Right hindlimb (tissue), 1 donor: ENCODE results near the gene EMX1.
A peak's percentile ranks its signal among the peaks of the same experiment; 100 is the strongest.

Source experiments
- DNase-seq: peaks from one replicate; pipeline ENCODE4 v3.0.0-alpha.2; 2018

Gene EMX1

DNA sequence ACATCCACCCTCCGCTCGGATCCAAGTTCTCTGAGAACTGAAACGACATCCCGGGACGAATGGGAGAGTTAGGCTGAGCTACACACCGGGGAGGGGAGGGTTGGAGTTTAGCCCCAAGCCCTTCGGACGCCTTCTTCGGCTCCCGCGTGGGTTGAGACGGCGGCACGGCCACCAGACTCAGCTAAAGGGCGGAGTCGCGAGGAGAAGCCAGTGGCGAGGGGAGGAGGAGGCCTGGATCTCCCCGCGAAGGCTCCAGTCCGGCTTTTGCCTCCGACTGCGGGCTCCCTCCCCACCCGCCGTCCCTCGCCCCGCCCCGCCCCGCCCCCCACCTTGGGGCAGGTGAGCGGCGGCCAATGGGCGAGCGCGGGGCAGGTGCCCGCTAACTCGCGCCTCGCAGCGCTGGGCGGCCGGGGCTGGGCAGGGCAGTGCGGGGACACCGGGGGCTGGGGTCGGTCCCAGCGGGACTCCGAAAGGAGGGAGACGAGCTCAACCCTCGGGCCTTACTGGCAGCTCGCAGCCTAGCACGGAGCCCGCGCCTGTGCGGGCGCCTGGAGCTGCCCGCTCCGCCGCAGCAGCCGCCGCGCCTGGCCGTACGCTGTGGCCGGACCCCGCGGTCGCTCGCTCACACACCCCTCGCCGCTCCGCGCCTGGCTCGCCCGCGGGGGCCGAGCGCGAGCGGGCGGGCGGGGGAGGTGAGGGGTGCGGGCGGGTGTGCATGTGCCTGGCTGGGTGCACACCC lies at the start of gene EMX1:
Gene EMX1 (plus strand): TSS at position 382 of the 739 bp plus-strand sequence. CDS start 334 bp downstream, at position 716.
- DNase-seq: no peak

DNA sequence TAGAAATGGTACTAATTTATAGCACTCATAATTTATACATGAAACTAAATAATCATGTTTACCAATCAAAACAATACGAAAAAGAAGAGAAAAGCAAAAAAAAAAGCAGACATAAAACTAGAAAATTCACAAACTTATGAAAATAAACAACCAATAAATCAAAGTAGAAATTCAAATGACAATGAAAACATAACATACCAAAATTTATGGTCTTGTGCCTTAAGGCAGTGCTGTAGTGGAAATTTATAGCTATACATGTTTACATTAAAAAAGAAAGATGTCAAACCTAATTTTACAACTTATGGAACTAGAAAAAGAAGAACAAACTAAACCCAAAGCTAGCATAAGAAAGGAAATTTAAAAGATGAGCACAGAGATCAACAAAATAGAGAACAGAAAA lies 46.3 kb upstream of the EMX1 start:
- no peak for DNase-seq

DNA sequence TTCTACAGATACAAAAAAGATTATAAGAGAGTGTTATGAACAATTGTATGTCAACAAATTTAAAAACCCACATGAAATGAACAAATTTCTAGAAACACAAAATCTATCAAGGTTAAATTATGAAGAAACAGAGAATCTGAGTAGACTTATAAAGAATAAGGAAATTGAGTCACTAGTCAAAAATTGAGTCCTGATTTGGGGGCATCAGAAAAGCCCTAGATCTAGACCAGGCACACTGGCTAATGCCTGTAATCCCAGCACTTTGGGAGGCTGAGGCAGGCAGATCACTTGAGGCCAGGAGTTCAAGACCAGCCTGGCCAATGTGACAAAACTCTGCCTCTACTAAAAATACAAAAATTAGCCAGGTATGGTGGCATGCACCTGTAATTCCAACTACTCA lies 45.4 kb upstream of the EMX1 start:
- no peak for DNase-seq

DNA sequence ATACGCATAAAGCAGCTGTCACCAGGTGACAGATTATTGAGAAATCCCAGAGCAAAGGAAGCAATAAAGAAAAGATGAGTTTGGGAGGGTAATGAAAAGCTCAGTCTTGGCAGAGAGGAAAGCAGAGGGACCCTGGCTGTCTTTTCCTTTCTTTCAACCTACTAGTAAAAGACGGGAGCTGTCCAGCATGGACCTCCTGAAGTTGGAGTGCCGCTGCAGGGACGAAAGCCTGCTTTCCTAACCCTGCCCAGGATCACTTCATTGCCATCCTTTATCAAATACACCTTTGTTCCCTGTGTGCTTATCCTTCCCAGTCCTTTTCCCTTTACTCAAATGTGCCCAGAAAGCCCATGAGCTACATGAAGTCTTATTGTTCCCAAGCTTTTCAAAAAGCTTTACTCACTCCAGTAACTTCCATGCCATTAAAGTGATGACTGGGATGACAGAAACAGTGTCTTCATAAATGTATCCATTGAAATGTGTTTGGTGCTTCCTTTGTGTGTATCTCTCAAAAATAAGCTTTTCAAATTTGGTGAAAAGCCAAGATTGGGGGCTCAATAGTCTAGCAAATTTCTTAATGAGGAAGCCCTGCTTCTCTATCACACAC lies 33.9 kb upstream of the EMX1 start:
- DNase-seq: peak; percentile 59

DNA sequence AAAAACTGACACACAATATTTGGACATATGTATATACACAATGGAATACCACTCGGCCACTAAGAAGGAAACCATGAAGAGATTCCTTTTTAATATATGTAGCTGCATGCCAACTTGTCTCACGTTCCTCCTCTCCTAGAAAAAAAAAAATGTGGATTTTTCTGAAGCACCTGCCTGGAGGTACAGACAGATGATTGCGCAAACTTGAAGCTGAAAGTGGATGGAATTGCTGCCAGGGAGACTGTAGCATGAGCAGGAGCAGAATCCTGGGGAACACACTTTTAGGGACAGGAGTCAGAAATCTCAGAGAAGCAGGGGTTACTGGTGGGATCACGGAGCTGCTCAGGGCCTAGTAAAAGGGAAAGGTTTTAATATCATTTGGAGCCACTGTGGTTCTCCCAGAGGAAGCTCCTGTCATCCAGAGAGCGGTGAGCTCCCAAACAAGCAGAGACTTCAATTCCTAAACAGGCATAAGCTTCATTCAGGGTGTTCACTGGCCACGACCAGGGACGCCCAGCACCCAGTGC lies 30.8 kb upstream of the EMX1 start:
- no peak for DNase-seq

DNA sequence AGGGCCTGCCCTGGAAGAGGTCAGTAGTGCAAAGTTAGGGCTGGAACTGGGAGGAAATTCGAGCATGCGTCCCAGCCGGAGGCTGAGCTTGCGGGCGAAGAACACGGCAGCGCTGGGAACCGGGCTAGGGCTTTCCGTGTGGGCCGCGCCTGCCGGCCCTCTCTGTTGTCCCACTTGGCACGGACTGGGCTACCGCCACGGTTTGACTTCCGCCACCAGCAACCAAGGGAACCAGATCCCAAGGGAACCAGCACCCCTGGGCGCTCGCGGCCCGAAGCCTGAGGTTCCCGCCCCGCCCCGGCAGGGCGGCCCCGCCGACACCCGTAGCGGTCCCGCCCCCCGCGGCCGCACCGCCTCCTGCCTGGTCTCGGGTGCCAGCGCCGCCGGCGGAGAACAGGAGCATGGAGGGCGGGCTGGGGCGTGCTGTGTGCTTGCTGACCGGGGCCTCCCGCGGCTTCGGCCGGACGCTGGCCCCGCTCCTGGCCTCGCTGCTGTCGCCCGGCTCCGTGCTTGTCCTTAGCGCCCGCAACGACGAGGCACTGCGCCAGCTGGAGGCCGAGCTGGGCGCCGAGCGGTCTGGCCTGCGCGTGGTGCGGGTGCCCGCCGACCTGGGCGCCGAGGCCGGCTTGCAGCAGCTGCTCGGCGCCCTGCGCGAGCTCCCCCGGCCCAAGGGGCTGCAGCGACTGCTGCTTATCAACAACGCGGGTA lies 30.1 kb upstream of the EMX1 start, which contains the start of gene SPR:
Gene SPR (plus strand): TSS at position 377 of the 708 bp plus-strand sequence. CDS start 25 bp downstream, at position 402.
- peak; percentile 70 for DNase-seq

DNA sequence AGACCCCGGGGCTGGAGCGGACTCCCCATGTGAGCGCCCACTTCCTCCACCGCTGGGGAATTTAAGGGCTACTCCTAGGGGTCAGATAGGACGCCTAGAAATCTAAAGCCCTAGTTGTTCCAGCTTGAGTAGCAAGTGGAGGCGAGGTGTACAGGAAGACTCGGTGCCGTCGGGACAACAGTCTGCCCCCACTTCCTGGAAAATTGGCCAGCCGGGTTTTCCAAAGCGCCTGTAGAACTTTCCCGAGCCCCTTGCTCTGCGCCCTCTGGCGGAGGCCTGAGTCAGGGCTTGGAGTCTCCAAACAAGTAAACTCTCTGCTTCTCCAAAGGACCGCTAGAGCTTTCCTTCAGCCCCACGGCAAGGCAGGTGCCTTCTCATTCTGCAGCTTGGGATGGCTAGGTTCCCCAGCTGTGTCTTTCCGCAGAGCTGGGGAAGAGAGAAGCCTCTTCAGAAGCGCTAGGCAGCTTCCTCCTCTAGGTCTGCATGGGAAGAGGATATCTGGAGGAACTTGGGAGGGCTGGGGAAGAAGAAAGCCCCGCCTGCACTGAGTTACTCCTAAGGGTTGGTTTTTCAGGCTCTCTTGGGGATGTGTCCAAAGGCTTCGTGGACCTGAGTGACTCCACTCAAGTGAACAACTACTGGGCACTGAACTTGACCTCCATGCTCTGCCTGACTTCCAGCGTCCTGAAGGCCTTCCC lies 29.4 kb upstream of the EMX1 start:
- DNase-seq: peak; percentile 89

DNA sequence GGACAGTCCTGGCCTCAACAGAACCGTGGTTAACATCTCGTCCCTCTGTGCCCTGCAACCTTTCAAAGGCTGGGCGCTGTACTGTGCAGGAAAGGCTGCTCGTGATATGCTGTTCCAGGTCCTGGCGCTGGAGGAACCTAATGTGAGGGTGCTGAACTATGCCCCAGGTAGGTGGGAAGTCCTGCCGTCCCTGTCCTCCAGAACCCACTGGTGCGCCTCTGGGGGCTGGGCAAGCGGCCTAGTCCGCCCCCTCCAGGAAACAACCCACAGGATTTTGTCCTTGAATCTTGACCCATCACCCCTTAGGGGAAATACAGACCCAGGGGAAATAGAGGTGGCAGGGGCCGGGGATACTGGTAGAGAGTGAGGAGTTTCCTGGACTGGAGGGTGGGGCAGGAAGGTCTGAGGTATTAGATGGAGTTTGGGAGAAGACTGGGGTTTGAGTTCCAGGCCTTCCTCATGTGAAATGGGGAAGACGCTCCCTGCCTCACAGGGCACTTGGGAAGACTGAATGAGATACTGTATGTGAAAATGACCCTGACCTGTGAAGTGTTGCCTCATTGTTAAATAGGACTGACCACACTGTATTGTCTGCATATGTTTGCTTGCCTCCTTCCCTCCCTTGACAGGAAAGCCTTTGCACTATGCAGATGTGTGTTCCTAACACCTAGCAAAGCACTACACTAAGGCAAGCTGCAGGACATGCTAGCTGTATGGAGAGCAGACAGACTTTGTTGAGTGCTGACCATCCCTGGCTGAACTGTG lies 28.7 kb upstream of the EMX1 start:
- DNase-seq: no peak

DNA sequence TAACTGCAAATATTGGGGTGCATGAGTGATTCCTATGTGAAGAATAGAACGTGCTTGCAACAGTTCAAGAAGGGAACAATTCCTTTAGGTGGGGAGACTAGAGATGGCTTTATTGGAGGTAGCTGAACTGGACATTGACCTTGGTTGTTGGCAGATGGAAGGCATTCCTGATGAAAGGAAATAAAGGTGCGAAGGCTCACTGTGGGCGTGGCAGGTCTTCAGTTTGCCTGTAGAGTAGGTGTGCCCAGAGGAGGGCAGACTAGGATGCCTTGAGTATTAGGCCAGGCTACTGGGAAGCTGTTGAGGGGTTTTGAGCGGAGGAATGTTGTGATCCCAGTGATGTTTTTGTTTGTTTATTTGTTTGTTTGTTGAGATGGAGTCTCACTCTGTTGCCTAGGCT lies 27.3 kb upstream of the EMX1 start:
- no peak for DNase-seq

DNA sequence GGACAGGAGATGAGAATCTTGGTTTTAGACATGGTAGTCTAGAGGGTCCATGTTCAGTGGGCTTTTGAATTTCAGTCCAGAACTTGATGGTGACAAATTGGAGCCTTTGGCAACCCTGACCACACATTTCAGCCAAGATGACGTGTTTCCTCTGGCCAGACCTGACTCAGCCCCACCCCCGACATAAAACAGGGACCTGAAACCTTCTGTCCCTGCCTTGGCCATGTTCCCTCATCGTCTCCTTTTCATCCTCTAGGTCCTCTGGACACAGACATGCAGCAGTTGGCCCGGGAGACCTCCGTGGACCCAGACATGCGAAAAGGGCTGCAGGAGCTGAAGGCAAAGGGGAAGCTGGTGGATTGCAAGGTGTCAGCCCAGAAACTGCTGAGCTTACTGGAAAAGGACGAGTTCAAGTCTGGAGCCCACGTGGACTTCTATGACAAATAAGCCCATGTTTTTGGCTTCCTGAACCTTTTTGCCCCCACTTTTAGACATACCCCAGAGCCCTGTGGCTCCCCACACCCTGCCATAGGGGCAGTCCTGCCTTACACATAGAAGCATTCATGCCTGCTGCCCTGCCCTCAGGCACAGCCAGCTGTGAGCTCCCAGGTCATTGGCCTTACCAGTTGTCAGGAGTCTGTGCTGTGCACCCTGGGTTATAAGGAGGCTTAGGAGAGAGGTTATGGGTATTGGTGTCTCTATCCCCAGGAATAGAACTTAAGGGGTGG lies 26.1 kb upstream of the EMX1 start:
- DNase-seq: no peak

DNA sequence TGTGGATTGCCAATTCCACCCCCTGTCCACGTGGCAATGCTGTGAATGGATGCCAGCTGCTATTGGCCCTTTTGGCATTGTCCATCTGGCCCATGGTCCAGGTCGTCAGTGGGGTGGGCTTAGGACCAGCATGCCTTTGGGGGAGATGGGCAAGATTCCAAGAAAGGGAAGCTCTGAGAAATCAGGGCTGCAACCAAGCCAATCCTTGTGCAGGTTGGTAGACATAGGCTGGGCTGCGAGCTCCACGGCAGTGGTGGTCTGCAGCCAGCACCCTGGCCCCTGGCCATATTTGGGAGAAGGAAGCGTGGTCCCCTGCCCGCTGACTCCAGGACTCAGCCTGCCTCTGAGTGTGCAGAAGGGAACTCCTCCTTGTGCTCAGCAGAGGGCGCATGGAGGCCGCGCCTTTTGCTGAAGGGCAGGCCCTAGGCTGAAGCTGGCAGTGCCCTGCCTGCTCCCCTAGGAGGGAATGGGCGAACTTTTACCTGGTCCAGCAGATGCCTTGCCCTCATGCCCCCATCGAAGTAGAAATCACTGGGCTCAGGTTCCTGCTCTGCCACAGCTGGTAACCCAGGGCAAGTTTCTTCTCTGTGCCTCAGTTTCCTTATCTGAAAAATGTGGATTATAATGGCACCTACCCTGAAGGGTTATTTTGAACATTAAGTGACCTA lies 24.7 kb upstream of the EMX1 start:
- peak; percentile 65 for DNase-seq

DNA sequence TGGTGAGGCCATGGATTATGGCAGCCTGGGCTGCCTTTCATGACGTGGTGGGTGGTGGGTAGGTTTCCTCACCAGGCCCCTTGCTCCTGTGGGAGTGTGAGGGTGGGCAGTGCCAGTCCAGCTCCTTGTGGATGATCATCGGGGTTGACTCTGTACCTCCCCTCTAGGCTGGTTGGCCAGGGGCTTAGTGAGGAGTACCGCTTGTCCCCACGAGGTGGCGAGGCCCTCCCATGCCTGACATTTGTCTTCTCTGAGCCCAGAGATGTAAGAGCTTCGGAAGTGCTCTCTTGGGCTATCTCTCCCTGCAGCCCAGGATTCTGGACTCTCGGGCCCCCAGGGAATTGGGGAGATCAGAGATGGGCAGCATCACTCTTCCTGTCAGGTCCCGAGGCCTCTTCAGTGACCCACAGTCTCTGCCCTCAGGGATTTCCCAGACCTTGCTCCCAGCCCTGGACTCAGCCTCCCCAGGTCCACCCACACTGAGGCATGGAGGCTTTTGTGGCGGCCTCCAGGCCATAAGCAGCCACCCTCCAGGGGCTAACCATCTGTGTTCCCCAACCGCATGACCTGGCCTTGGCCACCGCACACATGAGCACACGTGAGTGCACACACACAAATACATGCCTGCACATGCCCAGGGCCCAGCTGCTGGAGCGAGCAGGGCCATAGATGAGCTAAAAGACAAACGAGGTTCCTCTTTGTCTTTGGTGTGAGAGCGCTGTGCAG lies 23.6 kb upstream of the EMX1 start:
- peak; percentile 66 for DNase-seq

DNA sequence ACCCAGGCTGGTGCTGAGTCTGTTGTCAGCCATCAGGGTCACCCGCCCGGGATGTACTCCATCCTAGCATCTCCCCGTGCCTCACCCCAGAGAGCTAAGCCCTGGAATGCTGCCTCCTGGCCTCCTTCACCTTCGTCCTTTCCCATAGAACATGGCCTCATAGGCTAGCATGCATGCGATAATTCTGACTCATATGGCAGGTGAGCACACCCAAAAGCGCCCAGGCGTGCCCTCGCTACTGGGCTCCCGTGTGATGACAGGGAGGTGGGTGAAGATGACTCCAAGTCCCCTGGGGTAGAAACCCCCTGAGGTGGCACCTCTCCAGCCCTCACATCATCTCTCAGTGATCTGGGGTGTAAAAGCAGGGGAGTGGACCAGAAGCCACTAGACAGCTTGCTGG lies 22.8 kb upstream of the EMX1 start:
- DNase-seq: no peak

DNA sequence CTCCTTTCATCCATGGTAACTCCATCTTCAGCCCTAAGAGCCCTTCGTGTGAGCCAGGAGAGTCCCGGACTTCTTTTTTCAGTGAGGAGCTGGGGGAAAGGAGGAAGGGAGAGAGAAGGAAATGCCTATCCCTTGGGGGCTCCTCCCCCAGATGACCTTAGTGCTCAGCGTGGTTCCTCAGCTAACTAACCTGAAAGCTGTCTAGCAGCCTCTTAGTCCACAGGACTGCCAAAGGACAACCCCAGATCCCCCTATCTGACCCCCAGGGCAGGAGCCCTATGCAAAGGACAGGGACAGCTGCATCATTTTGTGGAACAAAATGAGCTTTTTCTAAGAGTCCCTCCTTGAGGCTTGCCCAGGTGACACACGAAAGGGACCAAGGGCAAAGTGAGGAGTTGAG lies 22.2 kb upstream of the EMX1 start:
- DNase-seq: no peak

DNA sequence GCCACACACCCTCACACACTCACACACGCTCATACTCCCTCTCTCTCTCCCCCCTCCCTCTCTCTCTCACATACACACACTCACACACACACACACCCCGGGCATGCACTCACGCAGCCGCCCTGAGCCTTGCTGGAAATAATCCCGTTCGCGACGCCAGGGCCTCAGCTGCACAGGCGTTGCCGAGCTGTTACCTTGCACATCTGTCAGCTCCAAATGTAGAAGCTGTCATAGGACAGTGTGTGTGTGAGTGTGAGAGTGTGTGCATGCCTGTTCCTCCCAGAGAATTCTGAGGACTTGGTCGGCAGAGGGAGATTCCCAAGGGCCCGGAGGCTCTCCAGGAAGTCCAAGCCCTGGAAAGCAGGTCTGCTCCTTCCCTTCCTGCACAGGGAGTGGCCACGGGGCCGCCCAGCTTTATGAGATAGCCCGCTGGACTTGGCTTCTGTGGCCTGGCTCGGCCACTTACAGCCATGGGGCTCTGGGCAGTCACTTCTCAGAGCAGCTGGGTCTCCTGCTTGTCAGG lies 21.5 kb upstream of the EMX1 start:
- peak; percentile 62 for DNase-seq

DNA sequence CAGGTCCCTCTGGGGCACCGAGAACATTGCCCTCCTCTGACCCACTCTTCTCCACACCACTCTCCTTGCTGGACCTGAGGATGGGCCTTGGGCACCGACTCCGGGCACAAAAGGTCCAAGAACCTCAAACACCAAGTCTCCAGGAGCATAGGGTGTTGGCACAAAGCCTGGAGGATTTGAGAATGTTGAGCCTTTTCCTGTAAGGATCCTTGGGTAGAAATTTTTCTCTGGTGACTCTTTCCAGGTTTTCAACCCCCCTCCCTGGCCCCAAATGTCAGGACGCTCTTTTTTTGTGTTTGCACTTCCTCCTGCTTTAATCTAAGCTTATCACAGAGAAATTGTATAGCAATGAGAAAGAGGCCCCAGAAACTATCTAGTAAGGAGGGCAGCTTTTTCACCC lies 20.9 kb upstream of the EMX1 start:
- DNase-seq: no peak

DNA sequence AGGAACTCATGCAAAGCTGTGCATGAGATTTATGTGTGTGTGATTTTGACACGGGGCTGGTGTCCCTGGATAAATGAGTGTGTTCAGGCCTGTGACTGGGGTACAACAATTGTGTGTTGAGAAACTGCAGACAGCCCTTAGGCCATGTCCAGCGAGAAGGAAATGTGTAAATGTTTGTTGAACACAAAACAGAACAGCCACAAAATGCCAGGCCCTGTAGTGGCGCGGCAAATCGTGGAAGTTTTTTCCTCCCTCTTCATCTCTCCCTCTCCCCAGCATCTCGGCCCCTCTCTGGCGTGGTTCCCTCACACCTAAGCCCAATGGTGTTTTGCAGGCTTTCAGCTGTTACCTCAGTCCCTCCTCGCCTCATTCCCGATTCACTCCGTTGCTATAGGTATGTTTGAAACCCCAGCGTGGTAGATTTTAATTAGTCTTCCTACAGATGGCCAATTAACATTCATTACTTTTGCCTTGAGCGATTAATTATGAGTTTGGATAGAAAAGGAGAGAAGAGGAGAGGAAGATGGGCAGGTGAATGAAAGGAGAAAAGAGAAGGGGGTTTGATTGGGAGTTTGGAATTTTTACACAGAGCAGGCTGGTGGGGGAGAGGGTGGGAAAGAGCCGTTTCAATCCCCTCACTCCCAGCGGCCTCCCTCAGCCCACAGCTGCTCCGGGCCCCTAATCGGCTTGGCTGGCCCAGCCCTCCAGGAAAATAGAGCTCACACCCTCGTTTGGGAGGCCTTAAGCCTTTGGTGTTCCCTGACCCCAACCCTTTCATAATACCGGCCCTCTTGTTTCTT lies 19.3 kb upstream of the EMX1 start:
- no peak for DNase-seq

DNA sequence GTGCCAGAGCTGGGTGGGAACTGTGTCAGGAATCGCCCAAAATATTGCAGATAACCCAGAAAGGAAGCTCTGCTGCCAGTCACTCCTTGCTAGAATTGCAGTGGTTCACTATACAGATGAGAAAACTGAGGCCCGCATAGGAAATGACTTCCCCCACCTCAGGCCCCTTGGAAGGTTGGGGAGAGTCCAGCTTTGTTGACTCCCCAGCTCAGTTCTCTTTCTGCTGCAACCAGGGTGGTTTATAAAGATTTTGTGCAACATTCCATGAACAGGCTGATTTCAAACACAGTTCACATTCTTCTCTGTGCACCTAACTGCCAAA lies 18.8 kb upstream of the EMX1 start:
- no peak for DNase-seq

DNA sequence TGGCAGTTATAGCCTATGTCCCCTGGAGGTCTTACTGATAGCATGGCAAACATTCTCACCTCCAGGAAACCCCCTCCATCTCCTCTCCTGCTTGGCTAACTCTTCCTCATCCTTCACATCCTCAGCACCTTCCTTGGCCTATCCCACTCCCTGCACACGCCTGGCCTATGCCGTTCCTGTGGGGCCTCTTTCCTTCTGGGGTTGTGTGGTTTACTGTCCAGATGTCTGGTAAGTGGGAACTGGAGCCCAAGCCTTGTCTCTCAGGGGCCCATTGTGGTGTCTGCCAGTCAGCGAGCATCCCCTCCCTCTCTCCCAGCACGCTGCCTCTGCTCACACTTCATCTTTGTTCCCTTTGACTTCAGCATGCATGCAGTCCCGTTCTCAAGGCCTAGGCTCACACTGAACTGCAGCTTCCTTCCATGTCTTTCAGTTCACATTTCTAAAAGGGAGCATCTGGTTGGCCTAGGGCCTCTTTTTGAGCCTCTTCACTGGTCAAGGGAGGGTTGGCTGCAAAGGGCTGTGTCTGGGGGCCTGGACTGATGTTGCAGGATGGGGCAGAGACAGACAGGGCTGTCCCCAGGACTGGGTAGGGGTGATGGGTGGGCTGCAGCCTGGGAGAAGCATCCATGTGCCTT lies 17.0 kb upstream of the EMX1 start:
- DNase-seq: no peak
